Left lung (tissue), 10 donors: ENCODE measurements around the gene TUBGCP6. TPM values are rescaled to one million over a fixed set of nuclear protein-coding genes. Genes with fewer than 3 reads are reported as not detected.
A peak's percentile ranks its signal among the peaks of the same experiment; 100 is the strongest.

Experiments
- ATAC-seq: fragments of 200-7000 bp; cut with Tn5 transposase; one replicate; pipeline ENCODE4 v1.9.1; 2020; ENCODE audit warnings: moderate library complexity
- DNase-seq, 4 donors: peaks; one replicate each; pipeline ENCODE4 v3.0.0-alpha.2; 2013 to 2020
- H3K27ac ChIP-seq, 2 donors: fragments of 200-600 bp; sonication (generic) in 1 of 2; one replicate each; pipeline versions ENCODE4 v1.5.0 to v1.8.0; 2020 to 2021
- H3K27me3 ChIP-seq, 2 donors: fragments of 200-600 bp; sonication (generic) in 1 of 2; one replicate each; pipeline versions ENCODE4 v1.5.0 to v1.8.0; 2020 to 2021
- H3K36me3 ChIP-seq, 2 donors: fragments of 200-600 bp; sonication (generic) in 1 of 2; one replicate each; pipeline versions ENCODE4 v1.5.0 to v1.8.0; 2020 to 2021
- H3K4me1 ChIP-seq, 2 donors: fragments of 200-600 bp; one replicate each; pipeline ENCODE4 v1.8.0; 2021
- H3K4me3 ChIP-seq, 2 donors: fragments of 200-600 bp; sonication (generic) in 1 of 2; one replicate each; pipeline versions ENCODE4 v1.5.0 to v1.8.0; 2020 to 2021; ENCODE audit warnings: mild to moderate bottlenecking in 1 of 2
- H3K9me3 ChIP-seq, 2 donors: fragments of 200-600 bp; sonication (generic) in 1 of 2; one replicate each; pipeline versions ENCODE4 v1.5.0 to v1.8.0; 2020 to 2021
- intact Hi-C, 2 donors: fragments of 100-400 bp; cut with DNase I; formaldehyde crosslinking; loops; one replicate each; pipeline versions ENCODE4 v1.11.2 to v1.14.2; 2022
- polyA plus RNA-seq, 6 donors: library from polyadenylated mRNA; unstranded; fragments of 120-200 nt; gene quantifications; one replicate each; pipeline ENCODE4 v1.2.1, GENCODE V29; 2013; ENCODE audit not compliant: insufficient read length in 6 of 6
- total RNA-seq, 2 donors: library from RNA; stranded (reverse); fragmentation: NEBNext Ultra II Directional; extraction: Animal tissue kit (Norgen Biotek cat#: 25700); gene quantifications; one replicate each; pipeline ENCODE4 v1.2.1, GENCODE V29; 2021
- TF ChIP-seq, protein P1 (sequence below), 2 donors: fragments of 200-600 bp; sonication (generic) in 1 of 2; IDR thresholded peaks; one replicate each; pipeline versions ENCODE4 v1.5.0 to v1.8.0; 2021; ENCODE audit warnings: antibody characterized with exemption in 2 of 2
- donor health status: DM: no; HTN: yes; CAD: no.
- donor health status: DM: no; HTN: no; CAD: no.

The TUBGCP6 gene
- total and polyA plus RNA-seq, 8 donors, result 37.2 to 50.1 (median 42.7) TPM

DNA sequence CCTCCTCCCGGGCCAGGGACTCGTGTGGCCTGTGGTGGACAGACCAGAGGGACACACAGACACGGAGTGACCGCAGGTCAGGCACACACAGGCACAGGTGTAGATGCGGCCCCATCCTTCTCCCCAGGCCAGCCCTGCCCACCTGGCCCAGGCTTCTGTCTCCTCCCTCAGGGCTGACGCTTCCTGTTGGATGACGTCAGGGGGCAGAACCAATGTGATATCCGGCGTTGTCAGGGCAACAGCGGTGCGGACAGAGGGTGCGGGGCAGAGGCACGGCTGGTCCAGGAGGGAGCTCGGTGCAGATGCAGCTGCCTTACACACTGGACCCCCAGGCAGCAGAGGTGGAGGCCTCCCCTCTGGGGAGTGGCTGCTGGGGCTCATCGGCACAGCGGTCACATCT, 2.9 kb upstream of the TUBGCP6 start:
- DNase-seq (peak in 1 of 4 donors; percentile 43), ATAC-seq (no peak)
- Histone ChIP-seq H3K4me3 (no peak overlapping the region), H3K9me3 (no peaks in the 10 kb centered on the region), H3K27me3 (no peaks in the 10 kb centered on the region), H3K4me1 (peaks cover 18 to 79% of the 10 kb centered on the region in 2 donors), H3K36me3 (peaks cover 0 to 25% of the 10 kb centered on the region in 2 donors), H3K27ac (no peak overlapping the region)
- TF ChIP-seq, protein P1, sequence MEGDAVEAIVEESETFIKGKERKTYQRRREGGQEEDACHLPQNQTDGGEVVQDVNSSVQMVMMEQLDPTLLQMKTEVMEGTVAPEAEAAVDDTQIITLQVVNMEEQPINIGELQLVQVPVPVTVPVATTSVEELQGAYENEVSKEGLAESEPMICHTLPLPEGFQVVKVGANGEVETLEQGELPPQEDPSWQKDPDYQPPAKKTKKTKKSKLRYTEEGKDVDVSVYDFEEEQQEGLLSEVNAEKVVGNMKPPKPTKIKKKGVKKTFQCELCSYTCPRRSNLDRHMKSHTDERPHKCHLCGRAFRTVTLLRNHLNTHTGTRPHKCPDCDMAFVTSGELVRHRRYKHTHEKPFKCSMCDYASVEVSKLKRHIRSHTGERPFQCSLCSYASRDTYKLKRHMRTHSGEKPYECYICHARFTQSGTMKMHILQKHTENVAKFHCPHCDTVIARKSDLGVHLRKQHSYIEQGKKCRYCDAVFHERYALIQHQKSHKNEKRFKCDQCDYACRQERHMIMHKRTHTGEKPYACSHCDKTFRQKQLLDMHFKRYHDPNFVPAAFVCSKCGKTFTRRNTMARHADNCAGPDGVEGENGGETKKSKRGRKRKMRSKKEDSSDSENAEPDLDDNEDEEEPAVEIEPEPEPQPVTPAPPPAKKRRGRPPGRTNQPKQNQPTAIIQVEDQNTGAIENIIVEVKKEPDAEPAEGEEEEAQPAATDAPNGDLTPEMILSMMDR (IDR thresholded peaks at IDR 0.05), result no peak
- intact Hi-C loops, result no loop called here

DNA sequence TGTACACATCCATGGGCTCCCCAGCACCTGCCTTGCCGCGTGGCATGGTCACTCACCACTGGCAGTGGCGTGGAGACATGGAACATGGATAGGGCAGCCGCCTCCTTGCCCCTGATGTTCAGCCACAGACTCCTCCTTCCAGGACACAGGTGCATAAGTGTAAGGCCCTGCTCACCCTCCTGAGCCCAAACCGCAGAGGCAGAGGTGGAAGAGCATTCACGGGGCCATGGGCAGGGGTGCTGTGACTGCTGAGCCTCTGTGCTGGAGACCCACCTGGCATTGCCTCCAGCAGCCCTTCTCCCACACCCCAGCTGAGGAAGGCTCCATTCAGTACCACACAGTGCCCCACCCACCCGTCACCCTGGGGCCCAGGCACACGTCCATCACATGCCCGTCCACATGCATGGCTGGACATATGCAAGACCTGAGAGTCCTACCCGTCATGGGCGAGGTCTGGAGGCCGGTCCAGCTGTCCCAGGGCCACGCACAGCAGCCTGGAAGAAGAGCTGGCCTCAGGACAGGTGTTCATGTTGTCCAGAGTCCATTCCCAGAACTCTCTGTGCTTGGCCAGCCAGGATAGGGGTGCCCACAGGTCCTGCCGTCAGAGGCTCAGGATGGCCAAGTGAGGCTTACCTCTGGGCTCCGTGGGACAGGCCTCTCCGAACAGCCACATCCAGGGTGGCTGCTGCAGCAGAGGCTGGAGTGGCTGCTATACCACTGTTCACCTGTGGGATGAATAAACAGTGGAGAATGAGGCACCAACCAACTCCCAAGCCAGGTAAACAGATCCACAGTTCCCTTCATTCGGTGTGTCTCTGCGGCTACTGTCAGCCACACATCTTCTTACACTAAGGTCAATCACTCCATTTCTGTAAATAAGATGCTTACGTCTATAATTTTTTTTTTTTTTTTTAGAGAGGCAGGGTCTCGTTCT, 1.7 kb upstream of the TUBGCP6 start:
- Histone ChIP-seq H3K4me3 (peak overlapping the region in 1 of 2 donors; percentile 76), H3K36me3 (peaks cover 0 to 25% of the 10 kb centered on the region in 2 donors), H3K4me1 (peaks cover 30 to 84% of the 10 kb centered on the region in 2 donors), H3K9me3 (no peaks in the 10 kb centered on the region), H3K27me3 (no peaks in the 10 kb centered on the region), H3K27ac (no peak overlapping the region)
- intact Hi-C loops, result no loop called here
- ATAC-seq (no peak), DNase-seq (no peak)
- TF ChIP-seq, protein P1 (IDR thresholded peaks at IDR 0.05), result no peak

DNA sequence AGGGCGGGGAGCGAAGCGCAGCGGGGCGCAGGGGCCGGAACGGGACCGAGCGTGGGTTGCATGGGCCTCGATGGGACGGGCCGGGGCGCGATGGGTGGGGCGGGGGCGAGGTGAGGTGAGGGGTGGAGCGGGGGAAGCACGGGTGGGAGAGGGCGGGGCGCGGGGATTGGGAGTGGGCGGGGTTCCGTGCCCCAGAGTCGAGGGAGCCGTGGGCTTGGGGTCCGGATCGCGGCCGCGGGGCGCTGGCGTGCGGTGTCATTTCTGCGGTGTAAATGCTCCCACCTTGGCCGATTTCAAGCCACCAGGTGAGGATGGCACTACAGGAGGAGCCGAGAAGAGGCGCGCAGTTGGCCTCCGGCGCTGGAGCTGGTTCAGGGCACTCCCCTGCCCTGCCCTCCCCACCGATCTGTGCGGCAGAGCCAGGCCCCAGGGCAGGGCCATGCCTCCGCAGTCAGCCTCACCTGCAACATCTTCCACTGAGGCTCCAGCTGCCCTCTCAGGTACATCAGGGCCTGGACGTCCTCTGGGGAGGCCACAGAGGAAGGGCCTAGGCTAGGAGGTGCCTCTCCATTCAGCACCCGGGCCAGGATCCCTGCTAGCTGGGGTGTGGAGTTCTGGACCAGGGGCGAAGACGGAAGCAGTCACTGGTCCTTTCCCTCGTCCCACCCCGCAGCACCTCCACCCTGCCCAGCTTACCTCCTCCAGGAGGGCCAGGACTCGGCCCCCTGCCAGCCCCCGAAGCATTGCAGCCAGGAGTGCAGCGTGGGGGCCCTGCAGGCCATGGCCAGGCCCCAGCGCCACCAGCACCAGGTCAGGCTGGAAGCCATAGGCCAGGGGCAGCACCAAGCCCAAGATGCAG, 620 bp upstream of the TUBGCP6 start:
- H3K36me3 ChIP-seq, result peaks cover 0 to 25% of the 10 kb centered on the region in 2 donors
- no peaks in the 10 kb centered on the region for H3K27me3 ChIP-seq
- ATAC-seq (peak; percentile 43), DNase-seq (no peak)
- peak overlapping the region; percentile 76 to 93 for H3K4me3 ChIP-seq
- H3K4me1 ChIP-seq, result peaks cover 34 to 86% of the 10 kb centered on the region in 2 donors
- peak overlapping the region; percentile 82 to 90 for H3K27ac ChIP-seq
- TF ChIP-seq, protein P1 (IDR thresholded peaks at IDR 0.05), result no peak
- intact Hi-C loops, result no loop called here
- H3K9me3 ChIP-seq, result no peaks in the 10 kb centered on the region

DNA sequence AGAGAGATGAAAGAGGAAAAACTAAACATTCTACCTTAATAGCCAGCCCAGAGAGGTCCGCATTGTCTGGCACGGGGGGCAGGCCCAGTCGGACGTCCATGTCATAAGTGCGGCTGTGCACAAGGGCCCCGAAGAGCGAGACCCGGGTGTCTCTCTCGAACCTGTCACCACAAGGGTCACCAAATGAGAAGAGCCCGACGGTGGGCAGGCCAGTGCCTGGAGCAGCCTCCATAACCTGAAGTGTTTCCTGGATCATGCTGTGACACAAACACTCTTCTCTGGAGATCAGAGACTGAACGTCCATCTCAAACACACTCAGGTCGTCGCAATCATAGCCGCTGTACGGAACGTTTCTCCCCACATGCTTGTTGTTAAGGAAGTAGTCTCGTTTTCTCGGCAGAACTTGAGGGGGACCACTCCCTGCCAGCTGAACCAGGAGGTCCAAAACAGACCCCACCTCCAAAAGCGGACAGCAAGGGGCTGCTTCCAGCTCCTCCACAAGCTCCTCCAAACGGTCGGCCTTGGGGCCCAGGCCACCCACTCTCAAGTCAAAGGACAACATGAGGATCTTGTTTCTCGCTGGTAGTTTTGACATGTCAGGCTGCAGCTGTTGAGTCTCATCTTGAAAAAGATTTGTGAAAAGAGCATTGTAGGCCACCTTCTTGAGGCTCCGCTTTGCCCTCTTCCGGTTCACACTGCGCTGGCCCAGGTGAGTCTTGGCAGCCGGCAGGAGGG, 971 bp downstream of the TUBGCP6 start:
- H3K27me3 ChIP-seq, result no peaks in the 10 kb centered on the region
- peaks cover 0 to 41% of the 10 kb centered on the region in 2 donors for H3K36me3 ChIP-seq
- peak overlapping the region; percentile 82 to 90 for H3K27ac ChIP-seq
- peaks cover 27 to 70% of the 10 kb centered on the region in 2 donors for H3K4me1 ChIP-seq
- intact Hi-C loops, result no loop called here
- TF ChIP-seq, protein P1 (IDR thresholded peaks at IDR 0.05), result no peak
- ATAC-seq (no peak), DNase-seq (peak in 1 of 4 donors; percentile 21)
- H3K9me3 ChIP-seq, result no peaks in the 10 kb centered on the region
- peak overlapping the region; percentile 76 to 93 for H3K4me3 ChIP-seq
